NCI-H1436 treated with DMSO at 0.1 percent for 48 hours (cell line): Measurements from ENCODE around the gene UCK2.
"Not testable (repeated sequence)": the region's sequence is repeated elsewhere in the genome, so short reads cannot be mapped to it uniquely, and the experiment has no call there.

Experiments used
- DNase-seq: peaks from one replicate; lab custom pipeline; 2025; lab: John Stamatoyannopoulos, UW

The UCK2 gene

GRCh38 chr1:165827268-165828102 is at the start of gene UCK2:
UCK2 (plus strand) TSS chr1:165827614; CDS start chr1:165827834, 220 bp downstream.
- no peak for DNase-seq

GRCh38 chr1:165778197-165778596 is 49.2 kb upstream of the UCK2 start:
- not testable (repeated sequence) for DNase-seq

GRCh38 chr1:165783519-165783918 is 43.9 kb upstream of the UCK2 start:
- not testable (repeated sequence) for DNase-seq

GRCh38 chr1:165787741-165788140 is 39.7 kb upstream of the UCK2 start:
- DNase-seq: no peak

GRCh38 chr1:165793951-165794350 is 33.5 kb upstream of the UCK2 start:
- DNase-seq: no peak

GRCh38 chr1:165795894-165796293 is 31.5 kb upstream of the UCK2 start:
- no peak for DNase-seq

GRCh38 chr1:165799387-165799786 is 28.0 kb upstream of the UCK2 start:
- DNase-seq: no peak

GRCh38 chr1:165804513-165804912 is 22.9 kb upstream of the UCK2 start:
- not testable (repeated sequence) for DNase-seq

- DNase-seq: no peak
Observed at GRCh38 chr1:165807613-165808012, 19.8 kb upstream of the UCK2 start.

- DNase-seq: no peak
Observed at GRCh38 chr1:165815725-165816124, 11.7 kb upstream of the UCK2 start.

- no peak for DNase-seq
Observed at GRCh38 chr1:165816157-165816556, 11.3 kb upstream of the UCK2 start.

- DNase-seq: no peak
Observed at GRCh38 chr1:165816826-165817497, 10.5 kb upstream of the UCK2 start.

- DNase-seq: no peak
Observed at GRCh38 chr1:165823552-165824268, 3.7 kb upstream of the UCK2 start.

- DNase-seq: no peak
Observed at GRCh38 chr1:165824269-165824643, 3.2 kb upstream of the UCK2 start.

- DNase-seq: no peak
Observed at GRCh38 chr1:165826565-165827267, 698 bp upstream of the UCK2 start.

GRCh38 chr1:165828103-165828668 is 772 bp downstream of the UCK2 start:
- DNase-seq: no peak

GRCh38 chr1:165828669-165829329 is 1.4 kb downstream of the UCK2 start:
- no peak for DNase-seq

- no peak for DNase-seq
Observed at GRCh38 chr1:165829888-165830287, 2.5 kb downstream of the UCK2 start.

GRCh38 chr1:165831146-165831545 is 3.7 kb downstream of the UCK2 start:
- DNase-seq: no peak

GRCh38 chr1:165832902-165833301 is 5.5 kb downstream of the UCK2 start:
- no peak for DNase-seq

GRCh38 chr1:165833358-165833757 is 5.9 kb downstream of the UCK2 start:
- no peak for DNase-seq
